ENCODE measurements around the gene CHCHD4. TPM values are rescaled to one million over a fixed set of nuclear protein-coding genes. Genes with fewer than 3 reads are reported as not detected.

The CHCHD4 gene
- total RNA-seq, 1 donor from 2014 or later = 11.1 TPM

- Mint-ChIP-seq H3K4me3 (ENCODE audit: unreplicated experiment) (no peak overlapping the region), H3K27me3 (ENCODE audit: unreplicated experiment) (peaks cover 6% of the 10 kb centered on the region), H3K9me3 (ENCODE audit: unreplicated experiment) (no peaks in the 10 kb centered on the region), H3K4me1 (ENCODE audit: unreplicated experiment) (no peaks in the 10 kb centered on the region), H3K27ac (ENCODE audit: unreplicated experiment) (no peak overlapping the region), H3K36me3 (ENCODE audit: low read depth, unreplicated experiment) (peaks cover 50% of the 10 kb centered on the region)
- TF ChIP-seq, protein P1, sequence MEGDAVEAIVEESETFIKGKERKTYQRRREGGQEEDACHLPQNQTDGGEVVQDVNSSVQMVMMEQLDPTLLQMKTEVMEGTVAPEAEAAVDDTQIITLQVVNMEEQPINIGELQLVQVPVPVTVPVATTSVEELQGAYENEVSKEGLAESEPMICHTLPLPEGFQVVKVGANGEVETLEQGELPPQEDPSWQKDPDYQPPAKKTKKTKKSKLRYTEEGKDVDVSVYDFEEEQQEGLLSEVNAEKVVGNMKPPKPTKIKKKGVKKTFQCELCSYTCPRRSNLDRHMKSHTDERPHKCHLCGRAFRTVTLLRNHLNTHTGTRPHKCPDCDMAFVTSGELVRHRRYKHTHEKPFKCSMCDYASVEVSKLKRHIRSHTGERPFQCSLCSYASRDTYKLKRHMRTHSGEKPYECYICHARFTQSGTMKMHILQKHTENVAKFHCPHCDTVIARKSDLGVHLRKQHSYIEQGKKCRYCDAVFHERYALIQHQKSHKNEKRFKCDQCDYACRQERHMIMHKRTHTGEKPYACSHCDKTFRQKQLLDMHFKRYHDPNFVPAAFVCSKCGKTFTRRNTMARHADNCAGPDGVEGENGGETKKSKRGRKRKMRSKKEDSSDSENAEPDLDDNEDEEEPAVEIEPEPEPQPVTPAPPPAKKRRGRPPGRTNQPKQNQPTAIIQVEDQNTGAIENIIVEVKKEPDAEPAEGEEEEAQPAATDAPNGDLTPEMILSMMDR (IDR thresholded peaks at IDR 0.05; ENCODE audit: unreplicated experiment) = no peak
- no peak for DNase-seq (ENCODE audit: low spot score)
Measured at GRCh38 chr3:14153663-14154062, 29.0 kb upstream of the CHCHD4 start.

DNA sequence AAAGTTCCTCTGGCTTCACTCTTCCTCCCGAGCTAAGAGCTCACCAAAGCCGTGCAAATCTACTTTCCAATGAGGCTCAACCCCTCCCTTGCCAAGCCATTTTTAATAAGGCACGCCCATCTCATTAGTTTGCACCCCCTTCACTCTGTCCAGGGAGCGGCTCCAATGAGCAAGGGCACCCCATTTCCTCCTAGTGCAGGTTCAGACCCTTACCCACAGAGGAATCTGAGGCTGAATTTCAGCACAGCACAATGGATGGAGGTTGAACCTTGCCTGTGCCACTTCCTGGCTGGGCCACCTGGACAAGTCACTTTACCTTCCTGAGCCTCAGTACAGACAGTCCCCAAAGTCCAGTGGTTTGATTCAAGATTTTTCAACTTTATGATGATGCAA, 28.3 kb upstream of the CHCHD4 start:
- H3K4me1 Mint-ChIP-seq (ENCODE audit: unreplicated experiment) = no peaks in the 10 kb centered on the region
- H3K4me3 Mint-ChIP-seq (ENCODE audit: unreplicated experiment) = no peak overlapping the region
- H3K36me3 Mint-ChIP-seq (ENCODE audit: low read depth, unreplicated experiment) = peaks cover 43% of the 10 kb centered on the region
- H3K9me3 Mint-ChIP-seq (ENCODE audit: unreplicated experiment) = no peaks in the 10 kb centered on the region
- no peak for DNase-seq (ENCODE audit: low spot score)
- H3K27me3 Mint-ChIP-seq (ENCODE audit: unreplicated experiment) = peaks cover 4% of the 10 kb centered on the region
- TF ChIP-seq, protein P1 (IDR thresholded peaks at IDR 0.05; ENCODE audit: unreplicated experiment) = no peak
- H3K27ac Mint-ChIP-seq (ENCODE audit: unreplicated experiment) = no peak overlapping the region

- DNase-seq (ENCODE audit: low spot score) = no peak
- H3K36me3 Mint-ChIP-seq (ENCODE audit: low read depth, unreplicated experiment) = peaks cover 43% of the 10 kb centered on the region
Measured at GRCh38 chr3:14152233-14152962, 27.7 kb upstream of the CHCHD4 start.

DNA sequence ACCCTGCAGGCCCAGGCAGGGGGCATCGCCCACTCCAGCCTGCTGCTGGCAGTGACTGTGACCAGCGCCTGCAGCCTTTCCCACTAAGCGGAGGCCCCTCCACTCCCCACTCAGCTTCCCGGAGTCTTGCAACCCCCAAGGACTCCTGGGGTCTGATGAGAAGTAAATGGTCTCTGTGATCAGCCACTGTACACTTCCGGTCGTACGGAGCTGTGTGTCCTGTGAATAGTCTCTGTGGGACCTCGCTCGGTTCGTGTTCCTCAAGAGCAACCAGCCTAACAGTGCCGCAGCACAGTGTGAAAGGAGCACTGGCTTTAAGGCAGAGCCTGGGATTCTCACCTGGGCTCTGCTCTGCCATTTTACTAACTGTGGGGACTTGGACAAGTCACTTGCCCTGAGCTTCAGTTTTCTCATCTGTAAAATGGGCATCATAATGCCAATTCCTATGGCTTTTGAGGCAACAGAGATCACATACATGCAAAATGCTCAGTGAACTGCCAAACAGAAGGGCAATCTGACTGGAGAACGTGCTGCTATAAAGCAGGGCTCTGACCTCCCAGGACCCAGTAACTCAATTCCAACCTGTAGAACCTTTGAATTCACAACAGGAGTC, 26.9 kb upstream of the CHCHD4 start:
- Mint-ChIP-seq H3K4me3 (ENCODE audit: unreplicated experiment) (no peak overlapping the region), H3K27ac (ENCODE audit: unreplicated experiment) (no peak overlapping the region), H3K27me3 (ENCODE audit: unreplicated experiment) (peaks cover 4% of the 10 kb centered on the region), H3K4me1 (ENCODE audit: unreplicated experiment) (no peaks in the 10 kb centered on the region), H3K9me3 (ENCODE audit: unreplicated experiment) (no peaks in the 10 kb centered on the region), H3K36me3 (ENCODE audit: low read depth, unreplicated experiment) (peaks cover 41% of the 10 kb centered on the region)
- TF ChIP-seq, protein P1 (IDR thresholded peaks at IDR 0.05; ENCODE audit: unreplicated experiment) = no peak
- DNase-seq (ENCODE audit: low spot score) = no peak

More at GRCh38 chr3:14152233-14152962, 27.7 kb upstream of the CHCHD4 start:
- Mint-ChIP-seq H3K9me3 (ENCODE audit: unreplicated experiment) (no peaks in the 10 kb centered on the region), H3K4me3 (ENCODE audit: unreplicated experiment) (no peak overlapping the region), H3K27me3 (ENCODE audit: unreplicated experiment) (peaks cover 4% of the 10 kb centered on the region), H3K27ac (ENCODE audit: unreplicated experiment) (no peak overlapping the region), H3K4me1 (ENCODE audit: unreplicated experiment) (no peaks in the 10 kb centered on the region)
- TF ChIP-seq, protein P1 (IDR thresholded peaks at IDR 0.05; ENCODE audit: unreplicated experiment) = no peak

Measured in endothelial cell (in vitro differentiated cells).